Endothelial cell of umbilical vein (primary cell): ENCODE measurements around the gene FLACC1. TPM values are rescaled to one million over a fixed set of nuclear protein-coding genes. Genes with fewer than 3 reads are reported as not detected.

Source experiments
- BruUV-seq: library from RNA; stranded (reverse); fragments of 400-500 nt; replicated peaks from 2 replicates; lab custom pipeline; 2021; lab: Mats Ljungman, UMichigan
- CTCF ChIA-PET: fragments of 300-600, 350-600 bp; sonication (Branson Sonifier 250); formaldehyde crosslinking; loops from one replicate; lab custom pipeline; 2021; ENCODE audit warnings: antibody characterized with exemption, inconsistent platforms; lab: Charles Lee
- POLR2A ChIA-PET: fragments of 300-600, 350-600 bp; sonication (Branson Sonifier 250); formaldehyde crosslinking; loops from one replicate; lab custom pipeline; 2021; ENCODE audit warnings: antibody characterized with exemption, inconsistent platforms; lab: Charles Lee
- DNase-seq: peaks from one replicate; pipeline ENCODE4 v3.0.0-alpha.2; 2011; ENCODE audit warnings: low read depth, low spot score
- FAIRE-seq: peaks from 2 replicates; lab custom pipeline; 2011; peaks lifted over from hg19 to GRCh38; lab: Jason Lieb, UNC
- H2AFZ ChIP-seq: 2 replicates; pipeline ENCODE4 v1.6.0; 2012; ENCODE audit warnings: low read depth, low read length, control low read depth, inconsistent platforms
- H3K27ac ChIP-seq: 2 replicates; pipeline ENCODE4 v1.5.1; 2011; ENCODE audit warnings: low read depth, mild to moderate bottlenecking, control low read depth, low read length, moderate library complexity; ENCODE audit not compliant: insufficient read depth
- H3K27me3 ChIP-seq, 2 experiments: 2 replicates each; pipeline versions ENCODE4 v1.6.0 to v1.6.1; 2011; ENCODE audit warnings: low read length in 2 of 2, mixed read lengths in 1 of 2; ENCODE audit not compliant: control insufficient read depth in 2 of 2, insufficient read depth in 2 of 2
- H3K36me3 ChIP-seq, 2 experiments: 2 replicates in 1 of 2; 3 replicates in 1 of 2; pipeline ENCODE4 v1.5.1; 2011; ENCODE audit warnings: low read length in 2 of 2, mild to moderate bottlenecking in 1 of 2, moderate library complexity in 1 of 2; ENCODE audit not compliant: control insufficient read depth in 2 of 2, insufficient read depth in 2 of 2; ENCODE audit errors: extremely low read depth in 1 of 2
- H3K4me1 ChIP-seq: 3 replicates; pipeline ENCODE4 v1.5.1; 2011; ENCODE audit warnings: mild to moderate bottlenecking, low read length; ENCODE audit not compliant: control insufficient read depth, insufficient read depth; ENCODE audit errors: extremely low read depth
- H3K4me2 ChIP-seq: 2 replicates; pipeline ENCODE4 v1.6.1; 2011; ENCODE audit warnings: low read length, control low read depth, mixed read lengths; ENCODE audit not compliant: insufficient read depth
- H3K4me3 ChIP-seq, 3 experiments: fragments of 200-600 bp in 1 of 3; sonication (generic), shearing (Covaris generic) in 1 of 3; replicated peaks in 1 of 3; 2 replicates each; pipeline ENCODE4 v1.5.1; 2011 to 2016; ENCODE audit warnings: control low read depth in 3 of 3, low read length in 3 of 3, mild to moderate bottlenecking in 2 of 3, inconsistent platforms in 1 of 3, low read depth in 1 of 3, moderate library complexity in 1 of 3; ENCODE audit not compliant: insufficient read depth in 1 of 3
- H3K79me2 ChIP-seq: 2 replicates; pipeline ENCODE4 v1.6.0; 2012; ENCODE audit warnings: low read length, inconsistent platforms; ENCODE audit not compliant: control insufficient read depth, insufficient read depth
- H3K9ac ChIP-seq: replicated peaks from 2 replicates; pipeline ENCODE3; 2011; ENCODE audit warnings: low read length, control low read depth; ENCODE audit not compliant: insufficient read depth; ENCODE audit errors: extremely low read depth
- H3K9me1 ChIP-seq: replicated peaks from 3 replicates; pipeline ENCODE4 v1.6.0; 2011; ENCODE audit warnings: mild to moderate bottlenecking, low read length; ENCODE audit not compliant: control insufficient read depth, insufficient read depth; ENCODE audit errors: extremely low read depth
- H3K9me3 ChIP-seq: replicated peaks from 2 replicates; pipeline ENCODE4 v1.5.1; 2012; ENCODE audit warnings: low read length, inconsistent platforms; ENCODE audit not compliant: control insufficient read depth, insufficient read depth
- H4K20me1 ChIP-seq: replicated peaks from 2 replicates; pipeline ENCODE3; 2011; ENCODE audit warnings: mild to moderate bottlenecking, low read length; ENCODE audit not compliant: control insufficient read depth, insufficient read depth; ENCODE audit errors: extremely low read depth
- CTCF ChIP-seq, 2 donors: IDR thresholded peaks; 1 replicate in 1 of 2; 2 replicates in 1 of 2; pipeline ENCODE4 v1.5.1; 2011; ENCODE audit warnings: low read length in 2 of 2, mild to moderate bottlenecking in 2 of 2, moderate library complexity in 2 of 2, control low read depth in 1 of 2, inconsistent platforms in 1 of 2, low read depth in 1 of 2; ENCODE audit not compliant: insufficient read depth in 1 of 2; ENCODE audit errors: extremely low read depth in 1 of 2
- EZH2 ChIP-seq: IDR thresholded peaks from 2 replicates; pipeline ENCODE4 v1.6.1; 2012; ENCODE audit warnings: borderline replicate concordance, low read depth, mild to moderate bottlenecking, moderate library complexity, low read length, inconsistent platforms; ENCODE audit not compliant: severe bottlenecking
- FOS ChIP-seq: IDR thresholded peaks from 2 replicates; pipeline ENCODE4 v1.6.1; 2011; ENCODE audit warnings: mild to moderate bottlenecking, low read length, moderate library complexity, borderline replicate concordance; ENCODE audit not compliant: insufficient read depth
- GATA2 ChIP-seq: IDR thresholded peaks from 2 replicates; pipeline ENCODE4 v1.7.0; 2011; ENCODE audit warnings: low read depth, mild to moderate bottlenecking, moderate library complexity, mixed read lengths, low read length; ENCODE audit not compliant: insufficient read length, insufficient read depth
- JUN ChIP-seq: IDR thresholded peaks from 2 replicates; pipeline ENCODE4 v1.6.1; 2011; ENCODE audit warnings: borderline replicate concordance, low read depth; ENCODE audit not compliant: insufficient read length, insufficient read depth
- MAX ChIP-seq: IDR thresholded peaks from 2 replicates; pipeline ENCODE4 v1.6.1; 2011; ENCODE audit not compliant: insufficient read depth, insufficient read length
- MYC ChIP-seq: IDR thresholded peaks from one replicate; pipeline ENCODE4 v1.6.1; 2011; ENCODE audit warnings: mild to moderate bottlenecking, low read depth, low read length
- POLR2A ChIP-seq: IDR thresholded peaks from 2 replicates; pipeline ENCODE4 v1.6.1; 2012; ENCODE audit warnings: low read depth, mild to moderate bottlenecking, control low read depth, low read length
- POLR2AphosphoS5 ChIP-seq: IDR thresholded peaks from 2 replicates; pipeline ENCODE4 v1.6.1; 2012; ENCODE audit warnings: low read depth, mild to moderate bottlenecking, control low read depth, low read length, moderate library complexity; ENCODE audit not compliant: insufficient read depth
- dilution Hi-C: fragments of 300-500 bp; cut with MboI; formaldehyde crosslinking; loops from one replicate; pipeline ENCODE4 v1.15.0; 2019; ENCODE audit warnings: low sequenced_read_pairs; ENCODE audit not compliant: extremely low pct_ligation_motif_present
- intact Hi-C: fragments of 100-400 bp; cut with micrococcal nuclease; formaldehyde crosslinking; loops from one replicate; pipeline ENCODE4 v1.10.0; 2022
- polyA plus RNA-seq, 4 experiments: library from polyadenylated mRNA; depleted of rRNA in 3 of 4; stranded (reverse) in 3 of 4; unstranded in 1 of 4; fragments of >200 nt; gene quantifications; 2 replicates each; pipeline versions ENCODE4 v1.2.1 to v1.2.3, GENCODE V29; 2011 to 2012; ENCODE audit warnings: missing spikeins in 1 of 4
- total RNA-seq: library from RNA; stranded (reverse); gene quantifications from 2 replicates; pipeline ENCODE4 v1.2.3, GENCODE V29; 2021

Gene FLACC1
- total and polyA plus RNA-seq, 2 donors (not counting 3 experiments of a cell fraction or from before 2014, with no cell fraction given), result 0.11 to 1.4 TPM

- intact Hi-C loops, result no loop called here
- Histone ChIP-seq H3K27ac (no peak overlapping the region), H3K4me2 (no peak overlapping the region), H3K79me2 (no peaks in the 10 kb centered on the region), H3K4me1 (no peaks in the 10 kb centered on the region), H3K9ac (no peak overlapping the region), H3K27me3 (no peaks in the 10 kb centered on the region), H3K9me3 (no peaks in the 10 kb centered on the region), H3K9me1 (no peaks in the 10 kb centered on the region), H4K20me1 (no peaks in the 10 kb centered on the region), H2AFZ (no peak overlapping the region), H3K36me3 (no peaks in the 10 kb centered on the region), H3K4me3 (no peak overlapping the region)
- CTCF ChIA-PET, result interaction anchor here (0.8 to 1.4 kb wide), 4 partner anchors 11 to 36 kb away, joined by 3 read pairs; no protein-coding TSS in a partner anchor
- POLR2A ChIA-PET, result no interaction called here
- FAIRE-seq (no peak), DNase-seq (no peak)
- dilution Hi-C loops, result no loop called here
- no peak for TF ChIP-seq MAX
- BruUV-seq, result no TSS peak
Observed at GRCh38 chr2:201327678-201328077, 29.5 kb downstream of the FLACC1 start.

DNA sequence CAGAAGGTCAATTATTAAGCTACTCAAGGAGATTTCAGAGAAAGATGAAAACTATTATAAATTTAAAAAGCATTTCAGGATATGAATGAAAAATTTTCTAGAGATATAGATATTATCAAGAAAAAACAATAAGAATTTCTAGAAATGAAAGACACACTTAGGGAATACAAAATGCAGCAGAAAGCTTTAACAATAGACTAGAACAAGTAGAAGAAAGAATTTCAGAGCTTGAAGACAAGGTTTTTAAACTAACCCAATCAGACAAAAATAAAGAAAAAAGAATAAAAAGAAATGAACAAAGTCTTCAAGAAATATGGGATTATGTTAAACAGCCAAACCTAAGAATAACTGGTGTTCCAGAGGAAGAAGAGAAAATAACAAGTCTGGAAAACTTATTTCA lies 34.4 kb downstream of the FLACC1 start:
- DNase-seq, result no peak
- TF ChIP-seq POLR2AphosphoS5 (no peak), JUN (no peak), MAX (no peak), GATA2 (no peak), FOS (no peak), MYC (no peak), EZH2 (no peak), CTCF (IDR thresholded peaks at IDR 0.05; ENCODE audit: extremely low read depth in 1 of 2, insufficient read depth in 1 of 2, low read depth in 1 of 2, low read length in 2 of 2) (no peak), POLR2A (no peak)
- no peaks in the 10 kb centered on the region for H3K9me3 ChIP-seq
- H3K4me3 ChIP-seq, result no peak overlapping the region
- no peak overlapping the region for H2AFZ ChIP-seq
- H4K20me1 ChIP-seq, result no peaks in the 10 kb centered on the region
- BruUV-seq, result no TSS peak
- H3K4me2 ChIP-seq, result no peak overlapping the region
- H3K9me1 ChIP-seq, result no peaks in the 10 kb centered on the region
- FAIRE-seq, result no peak
- ChIA-PET POLR2A (interaction anchor here (0.7 kb wide), 1 partner anchor 69 kb away, joined by 3 read pairs; no protein-coding TSS in a partner anchor), CTCF (interaction anchor here (1.2 to 1.3 kb wide), 2 partner anchors 9 to 26 kb away, joined by 3 to 4 read pairs; no protein-coding TSS in a partner anchor)
- H3K27me3 ChIP-seq, result no peaks in the 10 kb centered on the region
- H3K27ac ChIP-seq, result no peak overlapping the region
- no peak overlapping the region for H3K9ac ChIP-seq
- dilution Hi-C loops, result no loop called here
- H3K36me3 ChIP-seq, result no peaks in the 10 kb centered on the region
- H3K4me1 ChIP-seq, result no peaks in the 10 kb centered on the region
- intact Hi-C loops, result no loop called here
- H3K79me2 ChIP-seq, result no peaks in the 10 kb centered on the region
